BLaER1 treated with 17β-estradiol and CSF1 and Interleukin-3, amounts not matched to agents 10 nM and 100 nM (cell line): Measurements from ENCODE around the gene LCA5L.

Experiments
- H3K27ac ChIP-seq, 11 experiments: shearing (Covaris generic); formaldehyde crosslinking; 2 replicates each; pipeline ENCODE4 v1.8.1; 2022
- H3K27me3 ChIP-seq, 11 experiments: shearing (Covaris generic); formaldehyde crosslinking; 2 replicates each; pipeline ENCODE4 v1.8.1; 2022
- H3K36me3 ChIP-seq, 11 experiments: shearing (Covaris generic); formaldehyde crosslinking; 2 replicates each; pipeline ENCODE4 v1.8.1; 2022
- H3K4me1 ChIP-seq, 10 experiments: shearing (Covaris generic); formaldehyde crosslinking; 2 replicates each; pipeline ENCODE4 v1.8.1; 2022
- H3K4me2 ChIP-seq, 11 experiments: shearing (Covaris generic); formaldehyde crosslinking; 2 replicates each; pipeline ENCODE4 v1.8.1; 2022
- H3K4me3 ChIP-seq, 10 experiments: shearing (Covaris generic); formaldehyde crosslinking; 2 replicates each; pipeline ENCODE4 v1.8.1; 2022
- H3K9ac ChIP-seq, 11 experiments: shearing (Covaris generic); formaldehyde crosslinking; 2 replicates each; pipeline ENCODE4 v1.8.1; 2022
- H3K9me3 ChIP-seq, 11 experiments: shearing (Covaris generic); formaldehyde crosslinking; replicated peaks in 1 of 11; 2 replicates each; pipeline ENCODE4 v1.8.1; 2022
- H4K20me1 ChIP-seq, 11 experiments: shearing (Covaris generic); formaldehyde crosslinking; 2 replicates each; pipeline ENCODE4 v1.8.1; 2022
- Cebpa-rat ChIP-seq, 11 experiments: shearing (Covaris generic); IDR thresholded peaks; 2 replicates each; pipeline ENCODE4 v1.8.1; 2022

Gene LCA5L

GRCh38 chr21:39406065-39406464, 39.5 kb downstream of the LCA5L start:
- H3K36me3 ChIP-seq, result peaks cover 26 to 69% (median 34%) of the 10 kb centered on the region in 11 experiments
- no peak overlapping the region for H3K4me3 ChIP-seq
- H3K9ac ChIP-seq, result no peak overlapping the region
- no peaks in the 10 kb centered on the region for H4K20me1 ChIP-seq
- no peaks in the 10 kb centered on the region for H3K27me3 ChIP-seq
- H3K4me1 ChIP-seq, result no peaks in the 10 kb centered on the region
- peaks cover 13 to 20% (median 17%) of the 10 kb centered on the region in 11 experiments for H3K9me3 ChIP-seq
- TF ChIP-seq Cebpa-rat (IDR thresholded peaks at IDR 0.05), result no peak
- no peak overlapping the region for H3K27ac ChIP-seq
- no peak overlapping the region for H3K4me2 ChIP-seq

- H3K36me3 ChIP-seq, result peaks cover 22 to 80% (median 44%) of the 10 kb centered on the region in 11 experiments
- no peak overlapping the region for H3K4me2 ChIP-seq
- no peaks in the 10 kb centered on the region for H4K20me1 ChIP-seq
- H3K9ac ChIP-seq, result no peak overlapping the region
- H3K4me3 ChIP-seq, result no peak overlapping the region
- H3K27me3 ChIP-seq, result no peaks in the 10 kb centered on the region
- no peak overlapping the region for H3K27ac ChIP-seq
- peaks cover 2 to 5% (median 4%) of the 10 kb centered on the region in 11 experiments; a peak in 18 of 22 replicates for H3K9me3 ChIP-seq
- H3K4me1 ChIP-seq, result peaks cover 0 to 12% (median 0%) of the 10 kb centered on the region in 10 experiments; a peak in 2 of 20 replicates
- no peak for TF ChIP-seq Cebpa-rat (IDR thresholded peaks at IDR 0.05)
Observed at GRCh38 chr21:39400173-39400572, 45.4 kb downstream of the LCA5L start.

GRCh38 chr21:39397646-39398385, 47.8 kb downstream of the LCA5L start:
- Histone ChIP-seq H3K9me3 (no peaks in the 10 kb centered on the region), H3K9ac (no peak overlapping the region), H3K4me3 (no peak overlapping the region), H3K4me2 (peak overlapping the region in 1 of 11 experiments; percentile 16; a peak in 2 of 22 replicates), H3K4me1 (peaks cover 0 to 12% (median 0%) of the 10 kb centered on the region in 10 experiments; a peak in 2 of 20 replicates), H3K27me3 (no peaks in the 10 kb centered on the region), H3K27ac (peak overlapping the region in 1 of 11 experiments; percentile 35; a peak in 1 of 22 replicates), H4K20me1 (no peaks in the 10 kb centered on the region), H3K36me3 (peaks cover 46 to 85% (median 63%) of the 10 kb centered on the region in 11 experiments)
- no peak for TF ChIP-seq Cebpa-rat (IDR thresholded peaks at IDR 0.05)

- peaks cover 0 to 26% (median 11%) of the 10 kb centered on the region in 11 experiments; a peak in 12 of 22 replicates for H4K20me1 ChIP-seq
- no peak overlapping the region for H3K27ac ChIP-seq
- H3K4me2 ChIP-seq, result no peak overlapping the region
- H3K36me3 ChIP-seq, result peaks cover 60 to 77% (median 75%) of the 10 kb centered on the region in 11 experiments
- no peak for TF ChIP-seq Cebpa-rat (IDR thresholded peaks at IDR 0.05)
- H3K9me3 ChIP-seq, result no peaks in the 10 kb centered on the region
- H3K4me1 ChIP-seq, result peaks cover 9 to 26% (median 17%) of the 10 kb centered on the region in 10 experiments; a peak in 19 of 20 replicates
- H3K4me3 ChIP-seq, result no peak overlapping the region
- no peaks in the 10 kb centered on the region for H3K27me3 ChIP-seq
- no peak overlapping the region for H3K9ac ChIP-seq
Observed at GRCh38 chr21:39392981-39393380, 52.6 kb downstream of the LCA5L start.

- H3K9ac ChIP-seq, result 0 out of 22 replicates have a peak overlapping the region, but pooled peaks of 1 of the 11 experiments have one; percentile 1
- H3K4me1 ChIP-seq, result peaks cover 19 to 37% (median 27%) of the 10 kb centered on the region in 10 experiments
- TF ChIP-seq Cebpa-rat (IDR thresholded peaks at IDR 0.05), result no peak
- no peak overlapping the region for H3K4me2 ChIP-seq
- peaks cover 0 to 28% (median 11%) of the 10 kb centered on the region in 11 experiments; a peak in 12 of 22 replicates for H4K20me1 ChIP-seq
- no peak overlapping the region for H3K27ac ChIP-seq
- no peak overlapping the region for H3K4me3 ChIP-seq
- H3K27me3 ChIP-seq, result no peaks in the 10 kb centered on the region
- H3K9me3 ChIP-seq, result no peaks in the 10 kb centered on the region
- H3K36me3 ChIP-seq, result peaks cover 39 to 63% (median 53%) of the 10 kb centered on the region in 11 experiments
Observed at GRCh38 chr21:39390212-39390765, 55.3 kb downstream of the LCA5L start.

GRCh38 chr21:39388811-39389155, 56.8 kb downstream of the LCA5L start:
- H3K36me3 ChIP-seq, result peaks cover 24 to 52% (median 39%) of the 10 kb centered on the region in 11 experiments
- peak overlapping the region; percentile 88 to 99 (median 96) for H3K4me2 ChIP-seq
- TF ChIP-seq Cebpa-rat (IDR thresholded peaks at IDR 0.05), result no peak
- peak overlapping the region in 9 of 10 experiments; percentile 62 to 77 (median 64); a peak in 17 of 20 replicates for H3K4me3 ChIP-seq
- no peaks in the 10 kb centered on the region for H3K27me3 ChIP-seq
- H3K9me3 ChIP-seq, result no peaks in the 10 kb centered on the region
- H3K27ac ChIP-seq, result peak overlapping the region in 8 of 11 experiments; percentile 11 to 61 (median 52); a peak in 14 of 22 replicates
- peaks cover 19 to 52% (median 38%) of the 10 kb centered on the region in 10 experiments for H3K4me1 ChIP-seq
- peaks cover 0 to 28% (median 11%) of the 10 kb centered on the region in 11 experiments; a peak in 12 of 22 replicates for H4K20me1 ChIP-seq
- H3K9ac ChIP-seq, result peak overlapping the region; percentile 68 to 81 (median 76); a peak in 20 of 22 replicates

GRCh38 chr21:39388038-39388810, 57.4 kb downstream of the LCA5L start:
- Histone ChIP-seq H3K9me3 (no peaks in the 10 kb centered on the region), H3K36me3 (peaks cover 18 to 46% (median 34%) of the 10 kb centered on the region in 11 experiments), H3K4me2 (peak overlapping the region; percentile 88 to 99 (median 96)), H3K9ac (peak overlapping the region; percentile 68 to 81 (median 76)), H3K4me1 (peaks cover 19 to 53% (median 38%) of the 10 kb centered on the region in 10 experiments), H3K27me3 (no peaks in the 10 kb centered on the region), H3K27ac (peak overlapping the region in 9 of 11 experiments; percentile 26 to 61 (median 55); a peak in 18 of 22 replicates), H4K20me1 (peaks cover 0 to 28% (median 11%) of the 10 kb centered on the region in 11 experiments; a peak in 12 of 22 replicates), H3K4me3 (peak overlapping the region; percentile 62 to 77 (median 64))
- no peak for TF ChIP-seq Cebpa-rat (IDR thresholded peaks at IDR 0.05)

GRCh38 chr21:39387461-39388037, 58.0 kb downstream of the LCA5L start:
- TF ChIP-seq Cebpa-rat (IDR thresholded peaks at IDR 0.05), result no peak
- Histone ChIP-seq H3K4me3 (peak overlapping the region; percentile 62 to 77 (median 64)), H3K27me3 (no peaks in the 10 kb centered on the region), H3K9ac (peak overlapping the region; percentile 68 to 81 (median 76)), H3K9me3 (no peaks in the 10 kb centered on the region), H3K27ac (peak overlapping the region in 10 of 11 experiments; percentile 39 to 71 (median 59); a peak in 19 of 22 replicates), H3K36me3 (peaks cover 11 to 40% (median 27%) of the 10 kb centered on the region in 11 experiments), H4K20me1 (peaks cover 0 to 28% (median 11%) of the 10 kb centered on the region in 11 experiments; a peak in 12 of 22 replicates), H3K4me2 (peak overlapping the region; percentile 88 to 99 (median 96)), H3K4me1 (peaks cover 19 to 54% (median 38%) of the 10 kb centered on the region in 10 experiments)
